ENCODE data around the gene NOP14.
A peak's percentile ranks its signal among the peaks of the same experiment; 100 is the strongest.
"Not testable (repeated sequence)": the region's sequence is repeated elsewhere in the genome, so short reads cannot be mapped to it uniquely, and the experiment has no call there.

Gene NOP14

GRCh38 chr4:2963175-2963965 is at the start of gene NOP14, which contains the start of gene GRK4:
Gene NOP14 (minus strand): TSS chr4:2963406. CDS start chr4:2963319, 87 bp downstream.
Gene GRK4 (plus strand): TSS chr4:2963571. CDS start chr4:2964071, 500 bp downstream.
- peak; percentile 90 to 95 for DNase-seq (ENCODE audit: low read depth in 1 of 2, low spot score in 1 of 2)

- DNase-seq (ENCODE audit: low read depth in 1 of 2, low spot score in 1 of 2), result no peak
Observed at GRCh38 chr4:3011456-3012220, 48.4 kb upstream of the NOP14 start.

- no peak for DNase-seq (ENCODE audit: low read depth in 1 of 2, low spot score in 1 of 2)
Observed at GRCh38 chr4:3010998-3011397, 47.8 kb upstream of the NOP14 start.

GRCh38 chr4:3010577-3010976 is 47.4 kb upstream of the NOP14 start:
- no peak for DNase-seq (ENCODE audit: low read depth in 1 of 2, low spot score in 1 of 2)

- no peak for DNase-seq (ENCODE audit: low read depth in 1 of 2, low spot score in 1 of 2)
Observed at GRCh38 chr4:3009422-3009821, 46.2 kb upstream of the NOP14 start.

GRCh38 chr4:3007724-3008123 is 44.5 kb upstream of the NOP14 start:
- no peak for DNase-seq (ENCODE audit: low read depth in 1 of 2, low spot score in 1 of 2)

- DNase-seq (ENCODE audit: low read depth in 1 of 2, low spot score in 1 of 2), result no peak
Observed at GRCh38 chr4:2996415-2996814, 33.2 kb upstream of the NOP14 start.

GRCh38 chr4:2995546-2996265 is 32.5 kb upstream of the NOP14 start:
- no peak for DNase-seq (ENCODE audit: low read depth in 1 of 2, low spot score in 1 of 2)

- no peak for DNase-seq (ENCODE audit: low read depth in 1 of 2, low spot score in 1 of 2)
Observed at GRCh38 chr4:2994917-2995316, 31.7 kb upstream of the NOP14 start.

- no peak for DNase-seq (ENCODE audit: low read depth in 1 of 2, low spot score in 1 of 2)
Observed at GRCh38 chr4:2991243-2991642, 28.0 kb upstream of the NOP14 start.

- not testable (repeated sequence) for DNase-seq (ENCODE audit: low read depth in 1 of 2, low spot score in 1 of 2)
Observed at GRCh38 chr4:2983715-2984114, 20.5 kb upstream of the NOP14 start.

GRCh38 chr4:2982012-2982411 is 18.8 kb upstream of the NOP14 start:
- DNase-seq (ENCODE audit: low read depth in 1 of 2, low spot score in 1 of 2), result no peak

GRCh38 chr4:2981256-2981819 is 18.1 kb upstream of the NOP14 start:
- DNase-seq (ENCODE audit: low read depth in 1 of 2, low spot score in 1 of 2), result no peak

GRCh38 chr4:2977211-2978088 is 14.2 kb upstream of the NOP14 start:
- no peak for DNase-seq (ENCODE audit: low read depth in 1 of 2, low spot score in 1 of 2)

- no peak for DNase-seq (ENCODE audit: low read depth in 1 of 2, low spot score in 1 of 2)
Observed at GRCh38 chr4:2971275-2971674, 8.1 kb upstream of the NOP14 start.

- DNase-seq (ENCODE audit: low read depth in 1 of 2, low spot score in 1 of 2), result no peak
Observed at GRCh38 chr4:2968381-2968780, 5.2 kb upstream of the NOP14 start.

GRCh38 chr4:2965262-2965661 is 2.1 kb upstream of the NOP14 start:
- no peak for DNase-seq (ENCODE audit: low read depth in 1 of 2, low spot score in 1 of 2)

- DNase-seq (ENCODE audit: low read depth in 1 of 2, low spot score in 1 of 2), result no peak
Observed at GRCh38 chr4:2964706-2965258, 1.6 kb upstream of the NOP14 start.

GRCh38 chr4:2963966-2964471 is 813 bp upstream of the NOP14 start:
- no peak for DNase-seq (ENCODE audit: low read depth in 1 of 2, low spot score in 1 of 2)
